Adrenal gland (tissue), 5 donors: ENCODE data around the gene ASAP2.

Source experiments
- CTCF ChIP-seq, 6 experiments: fragments of 450-650 bp in 4 of 6; fragments of 200-600 bp in 2 of 6; sonication (generic) in 1 of 6; IDR thresholded peaks; 1 replicate in 5 of 6; 2 replicates in 1 of 6; pipeline versions ENCODE4 v1.5.1 to v1.8.0; 2016 to 2021; ENCODE audit warnings: antibody characterized with exemption in 6 of 6, mild to moderate bottlenecking in 2 of 6, moderate library complexity in 1 of 6
- POLR2A ChIP-seq, 2 donors: fragments of 450-650 bp; IDR thresholded peaks; one replicate each; pipeline ENCODE4 v1.6.1; 2017; ENCODE audit warnings: antibody characterized with exemption in 2 of 2, mild to moderate bottlenecking in 2 of 2, moderate library complexity in 1 of 2
- donor health status: DM: no; HTN: no; CAD: no.

DNA sequence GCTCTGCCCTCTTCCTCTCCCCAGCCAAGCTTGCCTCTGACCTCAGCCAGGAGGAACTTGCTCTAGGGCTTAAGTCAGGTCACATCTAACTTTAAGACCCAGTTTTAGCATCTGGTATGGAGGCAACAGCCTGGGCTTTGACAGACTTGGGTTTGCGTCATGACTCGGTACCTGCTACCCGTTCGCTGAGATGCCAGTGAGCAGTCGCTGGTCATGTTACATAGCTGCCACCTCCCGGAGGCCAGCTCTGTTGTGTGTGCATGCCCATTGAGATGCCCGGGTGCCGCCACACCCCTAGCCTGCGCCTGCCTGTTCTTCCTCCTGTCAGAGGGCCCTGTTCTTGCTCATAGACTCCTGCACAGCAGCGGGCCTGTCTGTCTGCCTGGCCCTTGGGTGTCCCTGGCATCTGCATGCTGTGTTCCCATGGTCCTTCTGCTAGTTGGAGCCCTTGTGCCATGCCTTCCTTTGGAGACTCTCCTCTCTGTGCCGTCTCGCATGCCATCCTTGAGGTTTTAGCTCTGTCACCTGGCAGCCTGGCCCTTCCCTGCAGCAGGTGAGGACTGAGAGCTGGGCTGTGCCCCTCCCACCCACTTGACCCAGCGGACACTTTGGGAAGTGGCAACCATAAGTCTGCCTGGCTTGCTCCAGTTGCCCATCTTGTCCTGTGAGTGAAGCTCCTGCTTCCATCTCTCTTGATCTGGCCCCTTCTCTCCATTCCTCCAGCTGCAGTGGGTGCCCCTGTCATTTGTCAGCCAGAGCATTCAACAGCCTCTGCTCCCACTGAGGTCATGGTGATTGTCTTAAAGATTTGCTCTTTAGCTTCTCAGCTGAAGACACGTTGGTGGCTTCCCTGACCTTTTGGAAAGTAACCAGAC, 24.9 kb downstream of the ASAP2 start:
- TF ChIP-seq CTCF (IDR thresholded peaks at IDR 0.05) (no peak), POLR2A (IDR thresholded peaks at IDR 0.05) (no peak)
